GM12864 (cell line): Measurements from ENCODE around the gene VRK1.

Source experiments
- DNase-seq: peaks from one replicate; pipeline ENCODE4 v3.0.0-alpha.2; 2011; ENCODE audit warnings: low read depth
- H3K4me3 ChIP-seq: 2 replicates; pipeline ENCODE4 v1.5.1; 2011; ENCODE audit warnings: mild to moderate bottlenecking, low read depth, low read length, control low read depth
- CTCF ChIP-seq: IDR thresholded peaks from 2 replicates; pipeline ENCODE4 v1.5.1; 2011; ENCODE audit warnings: low read depth, mild to moderate bottlenecking, moderate library complexity, low read length, control low read depth, inconsistent platforms; ENCODE audit errors: missing control alignments

The VRK1 gene

GRCh38 chr14:96796851-96797581 lies at the start of gene VRK1:
VRK1 (plus strand) TSS chr14:96797382; CDS start chr14:96833472, 36,090 bp downstream.
- TF ChIP-seq CTCF = no peak
- H3K4me3 ChIP-seq = peak within 1 kb of the TSS; percentile 96
- peak; percentile 77 for DNase-seq

GRCh38 chr14:96747608-96748007 lies 49.6 kb upstream of the VRK1 start:
- no peak overlapping the region for H3K4me3 ChIP-seq
- DNase-seq = no peak
- TF ChIP-seq CTCF = no peak

GRCh38 chr14:96748362-96748761 lies 48.8 kb upstream of the VRK1 start:
- TF ChIP-seq CTCF = no peak
- DNase-seq = no peak
- no peak overlapping the region for H3K4me3 ChIP-seq

GRCh38 chr14:96751505-96751904 lies 45.7 kb upstream of the VRK1 start:
- H3K4me3 ChIP-seq = no peak overlapping the region
- DNase-seq = no peak
- no peak for TF ChIP-seq CTCF

- no peak for DNase-seq
- TF ChIP-seq CTCF = no peak
- no peak overlapping the region for H3K4me3 ChIP-seq
Observed at GRCh38 chr14:96752125-96752524, 45.1 kb upstream of the VRK1 start.

- no peak overlapping the region for H3K4me3 ChIP-seq
- no peak for DNase-seq
- no peak for TF ChIP-seq CTCF
Observed at GRCh38 chr14:96752594-96752993, 44.6 kb upstream of the VRK1 start.
